HUES48 (cell line): Measurements from ENCODE around the gene ARNT2.

Experiments used
- H3K27ac ChIP-seq: one replicate; pipeline ENCODE4 v1.7.0; 2013; ENCODE audit warnings: low read depth, low read length, inconsistent platforms
- H3K27me3 ChIP-seq: 2 replicates; pipeline ENCODE4 v1.6.1; 2013; ENCODE audit warnings: mild to moderate bottlenecking, low read length; ENCODE audit not compliant: control insufficient read depth, insufficient read depth
- H3K36me3 ChIP-seq: 2 replicates; pipeline ENCODE4 v1.6.1; 2013; ENCODE audit warnings: low read length; ENCODE audit not compliant: control insufficient read depth, insufficient read depth
- H3K4me1 ChIP-seq: 2 replicates; pipeline ENCODE4 v1.6.1; 2013; ENCODE audit warnings: mild to moderate bottlenecking, low read length; ENCODE audit not compliant: control insufficient read depth, insufficient read depth
- H3K4me3 ChIP-seq: 2 replicates; pipeline ENCODE4 v1.5.1; 2013; ENCODE audit warnings: mild to moderate bottlenecking, low read depth, low read length
- H3K9ac ChIP-seq: 2 replicates; pipeline ENCODE4 v1.6.1; 2013; ENCODE audit warnings: mild to moderate bottlenecking, low read depth, low read length, moderate library complexity
- H3K9me3 ChIP-seq: 2 replicates; pipeline ENCODE4 v1.6.1; 2013; ENCODE audit warnings: low read length; ENCODE audit not compliant: control insufficient read depth, insufficient read depth

Gene ARNT2

GRCh38 chr15:80585544-80586018 is 181.4 kb downstream of the ARNT2 start:
- Histone ChIP-seq H3K27ac (no peak overlapping the region), H3K4me1 (peaks cover 17% of the 10 kb centered on the region), H3K36me3 (no peaks in the 10 kb centered on the region), H3K9me3 (no peaks in the 10 kb centered on the region), H3K27me3 (no peaks in the 10 kb centered on the region), H3K4me3 (no peak overlapping the region), H3K9ac (no peak overlapping the region)

GRCh38 chr15:80586161-80586560 is 182.0 kb downstream of the ARNT2 start:
- no peaks in the 10 kb centered on the region for H3K36me3 ChIP-seq

GRCh38 chr15:80587007-80587406 is 182.8 kb downstream of the ARNT2 start:
- H3K9ac ChIP-seq = no peak overlapping the region
- H3K4me1 ChIP-seq = peaks cover 17% of the 10 kb centered on the region
- no peaks in the 10 kb centered on the region for H3K27me3 ChIP-seq
- H3K36me3 ChIP-seq = no peaks in the 10 kb centered on the region
- no peaks in the 10 kb centered on the region for H3K9me3 ChIP-seq
- H3K27ac ChIP-seq = no peak overlapping the region
- no peak overlapping the region for H3K4me3 ChIP-seq

More at GRCh38 chr15:80586161-80586560, 182.0 kb downstream of the ARNT2 start:
- peaks cover 17% of the 10 kb centered on the region for H3K4me1 ChIP-seq
- no peak overlapping the region for H3K27ac ChIP-seq
- no peaks in the 10 kb centered on the region for H3K9me3 ChIP-seq
- H3K27me3 ChIP-seq = no peaks in the 10 kb centered on the region
- H3K9ac ChIP-seq = no peak overlapping the region
- H3K4me3 ChIP-seq = no peak overlapping the region

- H3K4me1 ChIP-seq = peaks cover 17% of the 10 kb centered on the region
- H3K4me3 ChIP-seq = no peak overlapping the region
- H3K36me3 ChIP-seq = no peaks in the 10 kb centered on the region
- H3K9me3 ChIP-seq = no peaks in the 10 kb centered on the region
- H3K9ac ChIP-seq = no peak overlapping the region
- H3K27me3 ChIP-seq = no peaks in the 10 kb centered on the region
- no peak overlapping the region for H3K27ac ChIP-seq
Observed at GRCh38 chr15:80587816-80588456, 183.8 kb downstream of the ARNT2 start.

GRCh38 chr15:80588801-80589200 is 184.6 kb downstream of the ARNT2 start:
- H3K4me3 ChIP-seq = no peak overlapping the region
- H3K36me3 ChIP-seq = no peaks in the 10 kb centered on the region
- H3K27ac ChIP-seq = no peak overlapping the region
- H3K4me1 ChIP-seq = peaks cover 17% of the 10 kb centered on the region
- no peaks in the 10 kb centered on the region for H3K27me3 ChIP-seq
- H3K9ac ChIP-seq = no peak overlapping the region
- H3K9me3 ChIP-seq = no peaks in the 10 kb centered on the region

- Histone ChIP-seq H3K9ac (no peak overlapping the region), H3K36me3 (no peaks in the 10 kb centered on the region), H3K4me3 (no peak overlapping the region), H3K9me3 (no peaks in the 10 kb centered on the region), H3K27ac (no peak overlapping the region), H3K27me3 (no peaks in the 10 kb centered on the region), H3K4me1 (peaks cover 17% of the 10 kb centered on the region)
Observed at GRCh38 chr15:80590761-80591355, 186.7 kb downstream of the ARNT2 start.

- no peaks in the 10 kb centered on the region for H3K36me3 ChIP-seq
- H3K4me1 ChIP-seq = peaks cover 12% of the 10 kb centered on the region
- H3K27ac ChIP-seq = no peak overlapping the region
- no peaks in the 10 kb centered on the region for H3K27me3 ChIP-seq
- no peaks in the 10 kb centered on the region for H3K9me3 ChIP-seq
- H3K9ac ChIP-seq = no peak overlapping the region
- no peak overlapping the region for H3K4me3 ChIP-seq
Observed at GRCh38 chr15:80591471-80591870, 187.3 kb downstream of the ARNT2 start.

GRCh38 chr15:80591938-80592825 is 188.0 kb downstream of the ARNT2 start:
- Histone ChIP-seq H3K27me3 (no peaks in the 10 kb centered on the region), H3K4me1 (peaks cover 7% of the 10 kb centered on the region), H3K4me3 (no peak overlapping the region), H3K27ac (no peak overlapping the region), H3K9me3 (no peaks in the 10 kb centered on the region), H3K36me3 (no peaks in the 10 kb centered on the region), H3K9ac (no peak overlapping the region)

- Histone ChIP-seq H3K36me3 (no peaks in the 10 kb centered on the region), H3K27ac (no peak overlapping the region), H3K27me3 (no peaks in the 10 kb centered on the region), H3K4me3 (no peak overlapping the region), H3K4me1 (no peaks in the 10 kb centered on the region), H3K9me3 (no peaks in the 10 kb centered on the region), H3K9ac (no peak overlapping the region)
Observed at GRCh38 chr15:80593486-80594030, 189.4 kb downstream of the ARNT2 start.

GRCh38 chr15:80594091-80594889 is 190.1 kb downstream of the ARNT2 start:
- H3K9ac ChIP-seq = no peak overlapping the region
- no peaks in the 10 kb centered on the region for H3K36me3 ChIP-seq
- no peaks in the 10 kb centered on the region for H3K4me1 ChIP-seq
- H3K27ac ChIP-seq = no peak overlapping the region
- H3K9me3 ChIP-seq = no peaks in the 10 kb centered on the region
- H3K4me3 ChIP-seq = no peak overlapping the region
- H3K27me3 ChIP-seq = no peaks in the 10 kb centered on the region
